AG10803 (cell line): Measurements from ENCODE around the gene C1QTNF2.

Experiments used
- DNase-seq: peaks from one replicate; pipeline ENCODE4 v3.0.0; 2010; ENCODE audit warnings: low read depth
- H3K4me3 ChIP-seq: 2 replicates; pipeline ENCODE4 v1.5.1; 2011; ENCODE audit warnings: mild to moderate bottlenecking, low read length, control low read depth
- CTCF ChIP-seq: conservative IDR thresholded peaks from 2 replicates; pipeline ENCODE4 v1.5.1; 2011; ENCODE audit warnings: mild to moderate bottlenecking, low read length, control low read depth, inconsistent platforms

Gene C1QTNF2

GRCh38 chr5:160380041-160380440 lies 9.6 kb upstream of the C1QTNF2 start:
- TF ChIP-seq CTCF = no peak
- DNase-seq = no peak

GRCh38 chr5:160379511-160379910 lies 9.1 kb upstream of the C1QTNF2 start:
- no peak overlapping the region for H3K4me3 ChIP-seq
- TF ChIP-seq CTCF = no peak
- DNase-seq = peak; percentile 24

More at GRCh38 chr5:160380041-160380440, 9.6 kb upstream of the C1QTNF2 start:
- no peak overlapping the region for H3K4me3 ChIP-seq

GRCh38 chr5:160378330-160378729 lies 7.9 kb upstream of the C1QTNF2 start:
- no peak for DNase-seq
- no peak overlapping the region for H3K4me3 ChIP-seq
- TF ChIP-seq CTCF = no peak

- no peak for TF ChIP-seq CTCF
- DNase-seq = no peak
- no peak overlapping the region for H3K4me3 ChIP-seq
Measured at GRCh38 chr5:160377651-160378050, 7.2 kb upstream of the C1QTNF2 start.

GRCh38 chr5:160376416-160376815 lies 6.0 kb upstream of the C1QTNF2 start:
- no peak overlapping the region for H3K4me3 ChIP-seq
- TF ChIP-seq CTCF = no peak
- DNase-seq = no peak

GRCh38 chr5:160375701-160376100 lies 5.3 kb upstream of the C1QTNF2 start:
- no peak overlapping the region for H3K4me3 ChIP-seq
- no peak for TF ChIP-seq CTCF
- DNase-seq = no peak

GRCh38 chr5:160375166-160375565 lies 4.7 kb upstream of the C1QTNF2 start:
- peak; percentile 41 for DNase-seq
- H3K4me3 ChIP-seq = no peak overlapping the region
- no peak for TF ChIP-seq CTCF
